H1 (cell line): ENCODE results near the gene HAO2. TPM values are rescaled to one million over a fixed set of nuclear protein-coding genes. Genes with fewer than 3 reads are reported as not detected.

Experiments
- CTCF ChIA-PET: fragments of 300-600 bp; sonication (Branson Sonifier 250); formaldehyde crosslinking; loops from one replicate; lab custom pipeline; 2021; ENCODE audit not compliant: partially characterized antibody; lab: Charles Lee
- POLR2A ChIA-PET: fragments of 300-600 bp; sonication (Branson Sonifier 250); formaldehyde crosslinking; loops from one replicate; lab custom pipeline; 2021; ENCODE audit warnings: inconsistent platforms; ENCODE audit not compliant: partially characterized antibody; lab: Charles Lee
- DNase-seq, 2 experiments: peaks; one replicate each; pipeline versions ENCODE4 v3.0.0 to v3.0.0-alpha.2; 2010 to 2022; ENCODE audit warnings: low spot score in 2 of 2, low read depth in 1 of 2, mixed read lengths in 1 of 2
- FAIRE-seq: peaks from 2 replicates; lab custom pipeline; 2011; peaks lifted over from hg19 to GRCh38; lab: Jason Lieb, UNC
- H2AFZ ChIP-seq: 2 replicates; pipeline ENCODE4 v1.8.1; 2012; ENCODE audit warnings: low read length, inconsistent platforms
- H2AK5ac ChIP-seq: 2 replicates; pipeline ENCODE4 v1.6.1; 2013; ENCODE audit warnings: low read depth, low read length
- H2BK120ac ChIP-seq: replicated peaks from 2 replicates; pipeline ENCODE3; 2013; ENCODE audit warnings: low read depth, low read length, inconsistent platforms
- H2BK12ac ChIP-seq: 2 replicates; pipeline ENCODE4 v1.6.1; 2013; ENCODE audit warnings: low read depth, low read length
- H2BK15ac ChIP-seq: 2 replicates; pipeline ENCODE4 v1.6.1; 2013; ENCODE audit warnings: low read length
- H2BK20ac ChIP-seq: 2 replicates; pipeline ENCODE4 v1.6.1; 2013; ENCODE audit warnings: low read length
- H2BK5ac ChIP-seq: 2 replicates; pipeline ENCODE4 v1.6.1; 2013; ENCODE audit warnings: low read depth, low read length
- H3K14ac ChIP-seq: 2 replicates; pipeline ENCODE4 v1.6.1; 2013; ENCODE audit warnings: inconsistent platforms; ENCODE audit not compliant: insufficient read length
- H3K18ac ChIP-seq: 2 replicates; pipeline ENCODE4 v1.6.1; 2013; ENCODE audit warnings: low read length; ENCODE audit errors: extremely low read depth
- H3K23ac ChIP-seq: 2 replicates; pipeline ENCODE4 v1.6.1; 2013; ENCODE audit warnings: inconsistent platforms; ENCODE audit not compliant: insufficient read length
- H3K23me2 ChIP-seq: 2 replicates; pipeline ENCODE4 v1.6.1; 2013; ENCODE audit warnings: low read depth, low read length
- H3K27ac ChIP-seq: 2 replicates; pipeline ENCODE4 v1.6.1; 2011; ENCODE audit warnings: low read depth, low read length, inconsistent platforms
- H3K27me3 ChIP-seq, 4 experiments: replicated peaks in 1 of 4; 1 replicate in 1 of 4; 2 replicates in 3 of 4; pipeline versions ENCODE4 v1.6.1 to v1.8.1; 2011 to 2013; ENCODE audit warnings: low read length in 3 of 4, mild to moderate bottlenecking in 3 of 4, inconsistent platforms in 2 of 4, mixed read lengths in 2 of 4, moderate library complexity in 1 of 4; ENCODE audit not compliant: control insufficient read depth in 3 of 4, insufficient read depth in 3 of 4; ENCODE audit errors: extremely low read depth in 1 of 4
- H3K36me3 ChIP-seq, 4 experiments: 2 replicates each; pipeline versions ENCODE4 v1.6.1 to v1.8.1; 2011 to 2013; ENCODE audit warnings: mild to moderate bottlenecking in 4 of 4, low read length in 3 of 4, moderate library complexity in 2 of 4, control low read depth in 1 of 4, inconsistent platforms in 1 of 4; ENCODE audit not compliant: insufficient read depth in 4 of 4, control insufficient read depth in 2 of 4
- H3K4ac ChIP-seq: replicated peaks from 2 replicates; pipeline ENCODE3; 2013; ENCODE audit warnings: low read length, low read depth, mixed read lengths, inconsistent platforms; ENCODE audit not compliant: insufficient read length
- H3K4me1 ChIP-seq, 4 experiments: replicated peaks in 1 of 4; 1 replicate in 1 of 4; 2 replicates in 3 of 4; pipeline versions ENCODE4 v1.6.1 to v1.8.1; 2011 to 2013; ENCODE audit warnings: low read length in 3 of 4, inconsistent platforms in 2 of 4, mixed read lengths in 1 of 4; ENCODE audit not compliant: insufficient read depth in 4 of 4, control insufficient read depth in 3 of 4
- H3K4me2 ChIP-seq, 2 experiments: 2 replicates each; pipeline versions ENCODE4 v1.6.1 to v1.8.1; 2011 to 2013; ENCODE audit warnings: low read depth in 2 of 2, low read length in 2 of 2, control low read depth in 1 of 2, inconsistent platforms in 1 of 2, mild to moderate bottlenecking in 1 of 2; ENCODE audit not compliant: insufficient read depth in 1 of 2
- H3K4me3 ChIP-seq, 4 experiments: fragments of 200-600, 300-600 bp in 1 of 4; sonication (generic), shearing (Covaris generic), sonication (Bioruptor Twin) in 1 of 4; 2 replicates each; pipeline versions ENCODE4 v1.5.1 to v1.8.1; 2011 to 2016; ENCODE audit warnings: low read length in 4 of 4, low read depth in 3 of 4, control low read depth in 2 of 4, inconsistent platforms in 2 of 4, mild to moderate bottlenecking in 2 of 4, mixed read lengths in 1 of 4, moderate library complexity in 1 of 4; ENCODE audit not compliant: insufficient read depth in 2 of 4; ENCODE audit errors: extremely low read depth in 1 of 4
- H3K56ac ChIP-seq: replicated peaks from 2 replicates; pipeline ENCODE3; 2013; ENCODE audit warnings: low read depth, mild to moderate bottlenecking, mixed read lengths, low read length, inconsistent platforms; ENCODE audit not compliant: insufficient read length
- H3K79me1 ChIP-seq: 2 replicates; pipeline ENCODE4 v1.6.1; 2013; ENCODE audit warnings: low read depth, low read length, control low read depth
- H3K79me2 ChIP-seq, 2 experiments: 2 replicates each; pipeline versions ENCODE4 v1.6.1 to v1.8.1; 2012 to 2013; ENCODE audit warnings: low read length in 2 of 2, mild to moderate bottlenecking in 2 of 2, inconsistent platforms in 1 of 2; ENCODE audit not compliant: insufficient read depth in 2 of 2, control insufficient read depth in 1 of 2
- H3K9ac ChIP-seq, 4 experiments: replicated peaks in 1 of 4; 1 replicate in 1 of 4; 2 replicates in 3 of 4; pipeline versions ENCODE4 v1.6.1 to v1.8.1; 2011 to 2013; ENCODE audit warnings: low read depth in 3 of 4, low read length in 3 of 4, control low read depth in 2 of 4, mild to moderate bottlenecking in 2 of 4, moderate library complexity in 2 of 4, inconsistent platforms in 1 of 4; ENCODE audit errors: extremely low read depth in 1 of 4
- H3K9me3 ChIP-seq, 2 experiments: 2 replicates each; pipeline versions ENCODE4 v1.6.1 to v1.8.1; 2012 to 2013; ENCODE audit warnings: mild to moderate bottlenecking in 2 of 2, moderate library complexity in 2 of 2, control low read depth in 1 of 2, inconsistent platforms in 1 of 2, low read depth in 1 of 2, low read length in 1 of 2, mixed read lengths in 1 of 2; ENCODE audit not compliant: insufficient read depth in 2 of 2
- H4K20me1 ChIP-seq, 2 experiments: replicated peaks in 1 of 2; 2 replicates each; pipeline versions ENCODE3 to v1.8.1; 2011 to 2013; ENCODE audit warnings: inconsistent platforms in 2 of 2, low read length in 2 of 2, mild to moderate bottlenecking in 1 of 2; ENCODE audit not compliant: insufficient read depth in 2 of 2, control insufficient read depth in 1 of 2
- H4K5ac ChIP-seq: 2 replicates; pipeline ENCODE4 v1.6.1; 2013; ENCODE audit warnings: low read length, low read depth, mixed read lengths, inconsistent platforms; ENCODE audit not compliant: insufficient read length
- H4K8ac ChIP-seq: 2 replicates; pipeline ENCODE4 v1.8.0; 2013; ENCODE audit warnings: mild to moderate bottlenecking, moderate library complexity, low read length, inconsistent platforms; ENCODE audit not compliant: insufficient read depth; ENCODE audit errors: extremely low read depth
- H4K91ac ChIP-seq: replicated peaks from 2 replicates; pipeline ENCODE3; 2013; ENCODE audit warnings: low read length, mixed read lengths, inconsistent platforms; ENCODE audit not compliant: insufficient read length
- GABPA ChIP-seq: IDR thresholded peaks from 2 replicates; pipeline ENCODE4 v1.6.1; 2011; ENCODE audit warnings: mild to moderate bottlenecking, low read length, moderate library complexity, borderline replicate concordance; ENCODE audit not compliant: insufficient read depth
- GTF2F1 ChIP-seq: IDR thresholded peaks from 2 replicates; pipeline ENCODE4 v1.6.1; 2012; ENCODE audit warnings: low read depth, low read length, improper control_type of control experiment, borderline replicate concordance
- KDM4A ChIP-seq: IDR thresholded peaks from one replicate; pipeline ENCODE4 v1.7.1; 2012; ENCODE audit warnings: low read depth, mild to moderate bottlenecking, moderate library complexity, low read length, inconsistent platforms; ENCODE audit not compliant: severe bottlenecking
- NANOG ChIP-seq: IDR thresholded peaks from 2 replicates; pipeline ENCODE4 v1.6.1; 2011; ENCODE audit warnings: low read length, low read depth, mild to moderate bottlenecking, inconsistent platforms; ENCODE audit not compliant: insufficient read depth, poor library complexity, severe bottlenecking
- NRF1 ChIP-seq: IDR thresholded peaks from 2 replicates; pipeline ENCODE4 v1.6.1; 2011; ENCODE audit warnings: mild to moderate bottlenecking, low read depth, low read length, improper control_type of control experiment
- POLR2A ChIP-seq, 2 experiments: IDR thresholded peaks; 1 replicate in 1 of 2; 2 replicates in 1 of 2; pipeline ENCODE4 v1.6.1; 2011; ENCODE audit warnings: low read depth in 2 of 2, low read length in 2 of 2, mild to moderate bottlenecking in 2 of 2; ENCODE audit errors: control extremely low read depth in 1 of 2
- RAD21 ChIP-seq, 2 experiments: IDR thresholded peaks in 1 of 2; conservative IDR thresholded peaks in 1 of 2; 2 replicates each; pipeline ENCODE4 v1.6.1; 2011; ENCODE audit warnings: low read depth in 2 of 2, low read length in 2 of 2, improper control_type of control experiment in 1 of 2, inconsistent platforms in 1 of 2, mild to moderate bottlenecking in 1 of 2, moderate library complexity in 1 of 2
- RXRA ChIP-seq: IDR thresholded peaks from 2 replicates; pipeline ENCODE4 v1.6.1; 2011; ENCODE audit warnings: low read depth, mild to moderate bottlenecking, low read length, moderate library complexity; ENCODE audit not compliant: insufficient read depth
- TAF1 ChIP-seq: IDR thresholded peaks from 2 replicates; pipeline ENCODE4 v1.6.1; 2011; ENCODE audit warnings: mild to moderate bottlenecking, low read depth, low read length
- TAF7 ChIP-seq: optimal IDR thresholded peaks from 2 replicates; pipeline ENCODE3; 2011; ENCODE audit warnings: low read depth, mild to moderate bottlenecking, inconsistent platforms, low read length, moderate library complexity, borderline replicate concordance
- ZNF274 ChIP-seq: IDR thresholded peaks from 2 replicates; pipeline ENCODE4 v1.7.0; 2012; ENCODE audit warnings: low read length, borderline replicate concordance; ENCODE audit errors: extremely low read depth
- WGBS, 2 experiments: shearing (Covaris generic) in 1 of 2; methylation state at CpG; one replicate each; pipeline versions ENCODE4 v1.1.6 to v1.1.7; 2013 to 2015; ENCODE audit warnings: low lambda C conversion rate in 2 of 2, mixed read lengths in 2 of 2, inconsistent platforms in 1 of 2, low coverage in 1 of 2, missing lambda C conversion rate in 1 of 2; ENCODE audit not compliant: insufficient replicate concordance in 2 of 2, insufficient coverage in 1 of 2, insufficient read length in 1 of 2; ENCODE audit errors: extremely low coverage in 1 of 2, missing lambda C conversion rate in 1 of 2; 5-methylcytosine and 5-hydroxymethylcytosine counted together
- polyA plus RNA-seq, 7 experiments: library from polyadenylated mRNA; depleted of rRNA in 3 of 7; stranded (reverse) in 5 of 7; unstranded in 2 of 7; fragments of >200 nt in 5 of 7; fragments of 200-250 nt in 2 of 7; gene quantifications; 1 replicate in 5 of 7; 2 replicates in 1 of 7; 4 replicates in 1 of 7; pipeline versions ENCODE4 v1.2.1 to v1.2.3, GENCODE V29; 2011 to 2013; ENCODE audit warnings: missing spikeins in 2 of 7, mixed read lengths in 2 of 7
- total RNA-seq: library from RNA; stranded (reverse); fragmentation: NEBNext Ultra II Directional; extraction: Animal tissue kit (Norgen Biotek cat#: 25700); gene quantifications from 2 replicates; pipeline ENCODE4 v1.2.1, GENCODE V29; 2021
- TF ChIP-seq, protein P1 (sequence below): IDR thresholded peaks from 2 replicates; pipeline ENCODE4 v1.6.1; 2012; ENCODE audit warnings: low read length, inconsistent platforms

The HAO2 gene
- total and polyA plus RNA-seq, 2 of the 8 experiments (the other 6 are each of a cell fraction or from before 2014, with no cell fraction given) = not detected

DNA sequence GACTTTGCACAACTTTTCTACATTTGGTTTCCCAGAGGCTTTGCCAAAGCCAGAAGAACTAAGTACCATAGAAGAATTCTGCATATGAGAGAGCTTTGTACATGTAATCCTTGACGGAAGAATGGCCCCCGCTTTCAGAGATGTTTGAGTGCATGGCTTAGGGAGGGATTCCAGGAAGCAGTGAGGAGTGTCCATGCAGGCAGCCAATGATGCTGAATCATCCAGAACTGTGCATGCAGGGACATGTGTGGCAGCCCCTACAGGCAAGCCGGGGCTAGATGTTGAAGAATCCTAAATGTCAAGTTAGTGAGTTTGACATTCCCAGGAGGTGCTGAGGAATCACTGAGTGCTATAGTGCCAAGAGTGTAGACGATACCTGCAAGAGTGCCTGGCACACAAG lies 9.9 kb upstream of the HAO2 start:
- H4K91ac ChIP-seq = no peak overlapping the region
- no peaks in the 10 kb centered on the region for H3K36me3 ChIP-seq
- H3K9me3 ChIP-seq = no peaks in the 10 kb centered on the region
- DNase-seq = no peak
- WGBS, 2 experiments = 92% methylated on average over 4 of the region's 4 CpGs; no CpG with 5 or more reads in 1 of the 2 experiments
- H3K27me3 ChIP-seq = no peaks in the 10 kb centered on the region
- no peak overlapping the region for H2BK20ac ChIP-seq
- TF ChIP-seq RXRA (no peak), TAF1 (no peak), GABPA (no peak), RAD21 (IDR thresholded peaks at IDR 0.05 in 1 of 2, conservative IDR thresholded peaks at IDR 0.05 in 1 of 2; ENCODE audit: low read depth in 2 of 2, low read length in 2 of 2) (no peak), POLR2A (IDR thresholded peaks at IDR 0.05; ENCODE audit: control extremely low read depth in 1 of 2, low read depth in 2 of 2, low read length in 2 of 2) (no peak), ZNF274 (no peak), NANOG (no peak), GTF2F1 (no peak), NRF1 (no peak), TAF7 (no peak), KDM4A (no peak)
- TF ChIP-seq, protein P1, sequence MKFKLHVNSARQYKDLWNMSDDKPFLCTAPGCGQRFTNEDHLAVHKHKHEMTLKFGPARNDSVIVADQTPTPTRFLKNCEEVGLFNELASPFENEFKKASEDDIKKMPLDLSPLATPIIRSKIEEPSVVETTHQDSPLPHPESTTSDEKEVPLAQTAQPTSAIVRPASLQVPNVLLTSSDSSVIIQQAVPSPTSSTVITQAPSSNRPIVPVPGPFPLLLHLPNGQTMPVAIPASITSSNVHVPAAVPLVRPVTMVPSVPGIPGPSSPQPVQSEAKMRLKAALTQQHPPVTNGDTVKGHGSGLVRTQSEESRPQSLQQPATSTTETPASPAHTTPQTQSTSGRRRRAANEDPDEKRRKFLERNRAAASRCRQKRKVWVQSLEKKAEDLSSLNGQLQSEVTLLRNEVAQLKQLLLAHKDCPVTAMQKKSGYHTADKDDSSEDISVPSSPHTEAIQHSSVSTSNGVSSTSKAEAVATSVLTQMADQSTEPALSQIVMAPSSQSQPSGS = no peak
- no peak overlapping the region for H2BK5ac ChIP-seq
- H2AK5ac ChIP-seq = no peak overlapping the region
- peak overlapping the region; percentile 46; the same call in 1 of the 2 replicates for H2AFZ ChIP-seq
- H3K9ac ChIP-seq = no peak overlapping the region
- no peak overlapping the region for H3K4me2 ChIP-seq
- H3K18ac ChIP-seq = no peak overlapping the region
- H3K79me1 ChIP-seq = no peaks in the 10 kb centered on the region
- H3K23ac ChIP-seq = no peak overlapping the region
- H3K4ac ChIP-seq = no peak overlapping the region
- H4K20me1 ChIP-seq = no peaks in the 10 kb centered on the region
- ChIA-PET CTCF (interaction anchor here (0.9 to 14.2 kb wide), 10 partner anchors 8 to 74 kb away, joined by 3 to 368 read pairs (median 4); no protein-coding TSS in a partner anchor), POLR2A (interaction anchor here (1.1 kb wide), 1 partner anchor 65 kb away, joined by 3 read pairs; no protein-coding TSS in a partner anchor)
- peaks cover 0 to 2% (median under 1%) of the 10 kb centered on the region in 4 experiments; a peak in 1 of 7 replicates for H3K4me1 ChIP-seq
- no peak for FAIRE-seq
- H2BK15ac ChIP-seq = no peak overlapping the region
- no peak overlapping the region for H3K4me3 ChIP-seq
- no peak overlapping the region for H3K14ac ChIP-seq
- H2BK120ac ChIP-seq = no peak overlapping the region
- H4K5ac ChIP-seq = no peak overlapping the region
- H3K79me2 ChIP-seq = no peaks in the 10 kb centered on the region
- no peak overlapping the region for H3K56ac ChIP-seq
- H4K8ac ChIP-seq = no peak overlapping the region
- no peak overlapping the region for H3K27ac ChIP-seq
- H2BK12ac ChIP-seq = no peak overlapping the region
- H3K23me2 ChIP-seq = no peaks in the 10 kb centered on the region; the same call in 1 of the 2 replicates
